DOHH2 (cell line): ENCODE results near the gene SNX2.

Experiments used
- H3F3A ChIP-seq: fragments of 200-600 bp; sonication (generic), shearing (Covaris generic); 2 replicates; pipeline ENCODE4 v1.6.0; 2016; ENCODE audit warnings: antibody characterized with exemption, mild to moderate bottlenecking; ENCODE audit not compliant: control insufficient read depth, insufficient read depth
- H3K27ac ChIP-seq: fragments of 200-600 bp; sonication (generic); 2 replicates; pipeline ENCODE4 v1.5.1; 2014; ENCODE audit warnings: low read depth, mild to moderate bottlenecking, low read length, moderate library complexity
- H3K27me3 ChIP-seq: fragments of 200-600 bp; sonication (generic); 2 replicates; pipeline ENCODE4 v1.6.1; 2014; ENCODE audit warnings: mild to moderate bottlenecking, low read length, mixed read lengths; ENCODE audit not compliant: control insufficient read depth
- H3K36me3 ChIP-seq: fragments of 200-600 bp; sonication (generic); 2 replicates; pipeline ENCODE4 v1.6.1; 2014; ENCODE audit warnings: mild to moderate bottlenecking, low read length, moderate library complexity, mixed read lengths; ENCODE audit not compliant: control insufficient read depth
- H3K4me1 ChIP-seq: fragments of 200-600 bp; sonication (generic); 2 replicates; pipeline ENCODE4 v1.6.1; 2014; ENCODE audit warnings: mild to moderate bottlenecking, low read length, mixed read lengths; ENCODE audit not compliant: control insufficient read depth
- H3K4me2 ChIP-seq: fragments of 200-600 bp; sonication (generic); 2 replicates; pipeline ENCODE4 v1.6.0; 2014; ENCODE audit warnings: mild to moderate bottlenecking, low read length, moderate library complexity
- H3K4me3 ChIP-seq: fragments of 200-600 bp; sonication (generic); 2 replicates; pipeline ENCODE4 v1.5.1; 2014; ENCODE audit warnings: mild to moderate bottlenecking, low read length, mixed read lengths
- H3K79me2 ChIP-seq: fragments of 200-600 bp; sonication (generic); 2 replicates; pipeline ENCODE4 v1.6.1; 2014; ENCODE audit warnings: mild to moderate bottlenecking, low read length, mixed read lengths; ENCODE audit not compliant: control insufficient read depth
- H3K9me2 ChIP-seq: fragments of 200-600 bp; sonication (generic); replicated peaks from 2 replicates; pipeline ENCODE4 v1.6.1; 2014; ENCODE audit warnings: mild to moderate bottlenecking, low read length, mixed read lengths; ENCODE audit not compliant: control insufficient read depth
- H3K9me3 ChIP-seq: fragments of 200-600 bp; sonication (generic); 2 replicates; pipeline ENCODE4 v1.6.1; 2014; ENCODE audit warnings: antibody characterized with exemption, low read length, mixed read lengths; ENCODE audit not compliant: control insufficient read depth, insufficient read depth
- H4K20me1 ChIP-seq: fragments of 200-600 bp; sonication (generic); 2 replicates; pipeline ENCODE4 v1.6.0; 2014; ENCODE audit warnings: low read depth, mild to moderate bottlenecking, antibody characterized with exemption, low read length, moderate library complexity; ENCODE audit not compliant: control insufficient read depth, insufficient read depth
- CTCF ChIP-seq: fragments of 200-600 bp; sonication (generic); IDR thresholded peaks from one replicate; pipeline ENCODE4 v1.5.1; 2014; ENCODE audit warnings: antibody characterized with exemption, mild to moderate bottlenecking, low read depth, low read length; ENCODE audit not compliant: poor library complexity, severe bottlenecking
- EZH2phosphoT487 ChIP-seq: fragments of 200-600 bp; sonication (generic); IDR thresholded peaks from 2 replicates; pipeline ENCODE4 v1.6.1; 2017; ENCODE audit warnings: borderline replicate concordance, mild to moderate bottlenecking, antibody characterized with exemption, low read length, moderate library complexity, mixed read lengths

Gene SNX2

GRCh38 chr5:122844136-122844909, 69.4 kb downstream of the SNX2 start:
- no peak overlapping the region for H3K27ac ChIP-seq
- TF ChIP-seq CTCF (no peak), EZH2phosphoT487 (no peak)

GRCh38 chr5:122844910-122845228, 70.0 kb downstream of the SNX2 start:
- H3K4me3 ChIP-seq = peak overlapping the region; percentile 73
- H4K20me1 ChIP-seq = no peaks in the 10 kb centered on the region
- peaks cover 15% of the 10 kb centered on the region for H3K4me1 ChIP-seq
- TF ChIP-seq CTCF (no peak), EZH2phosphoT487 (no peak; the same call in 1 of the 2 replicates)
- no peaks in the 10 kb centered on the region for H3K36me3 ChIP-seq
- H3K27ac ChIP-seq = no peak overlapping the region
- peak overlapping the region; percentile 70 for H3K4me2 ChIP-seq
- H3K9me3 ChIP-seq = no peaks in the 10 kb centered on the region
- H3K9me2 ChIP-seq = no peaks in the 10 kb centered on the region
- no peaks in the 10 kb centered on the region for H3F3A ChIP-seq
- peaks cover 50% of the 10 kb centered on the region for H3K27me3 ChIP-seq
- no peaks in the 10 kb centered on the region for H3K79me2 ChIP-seq

More at GRCh38 chr5:122844136-122844909, 69.4 kb downstream of the SNX2 start:
- no peaks in the 10 kb centered on the region for H3K9me3 ChIP-seq
- no peaks in the 10 kb centered on the region for H3K36me3 ChIP-seq
- H3K27me3 ChIP-seq = peaks cover 47% of the 10 kb centered on the region
- no peaks in the 10 kb centered on the region for H4K20me1 ChIP-seq
- peaks cover 15% of the 10 kb centered on the region for H3K4me1 ChIP-seq
- peak overlapping the region; percentile 73 for H3K4me3 ChIP-seq
- H3F3A ChIP-seq = no peaks in the 10 kb centered on the region
- H3K79me2 ChIP-seq = no peaks in the 10 kb centered on the region
- no peaks in the 10 kb centered on the region for H3K9me2 ChIP-seq
- H3K4me2 ChIP-seq = peak overlapping the region; percentile 70

- H3K9me2 ChIP-seq = no peaks in the 10 kb centered on the region
- TF ChIP-seq CTCF = no peak
- TF ChIP-seq EZH2phosphoT487 = no peak
- peak within 1 kb of the TSS; percentile 70 for H3K4me2 ChIP-seq
Observed at GRCh38 chr5:122845229-122846050, 70.6 kb downstream of the SNX2 start, which contains the start of gene SNX24. Gene SNX24 (plus strand): TSS chr5:122845613. CDS start chr5:122845634, 21 bp downstream.

More at GRCh38 chr5:122845229-122846050, 70.6 kb downstream of the SNX2 start, which contains the start of gene SNX24:
- Histone ChIP-seq H4K20me1 (no peaks in the 10 kb centered on the region), H3K36me3 (no peaks in the 10 kb centered on the region), H3K27ac (no peak within 1 kb of the TSS), H3F3A (no peaks in the 10 kb centered on the region), H3K27me3 (peaks cover 50% of the 10 kb centered on the region), H3K9me3 (no peaks in the 10 kb centered on the region), H3K4me1 (peaks cover 13% of the 10 kb centered on the region), H3K4me3 (peak within 1 kb of the TSS; percentile 73), H3K79me2 (no peaks in the 10 kb centered on the region)
